CD14-positive monocyte (primary cell): ENCODE data around the gene IRF8. TPM values are rescaled to one million over a fixed set of nuclear protein-coding genes. Genes with fewer than 3 reads are reported as not detected.

ENCODE experiments used
- DNase-seq, 3 donors: peaks; one replicate each; pipeline ENCODE4 v3.0.0-alpha.2; 2011 to 2022
- H2AFZ ChIP-seq: 2 replicates; pipeline ENCODE4 v1.6.0; 2012; ENCODE audit warnings: mild to moderate bottlenecking, low read depth, low read length, inconsistent platforms; ENCODE audit not compliant: insufficient read depth, poor library complexity, severe bottlenecking
- H3K27ac ChIP-seq, 2 donors: 1 replicate in 1 of 2; 2 replicates in 1 of 2; pipeline ENCODE4 v1.5.1; 2012 to 2013; ENCODE audit warnings: low read length in 2 of 2, control low read depth in 1 of 2, inconsistent platforms in 1 of 2, low read depth in 1 of 2, mild to moderate bottlenecking in 1 of 2
- H3K27me3 ChIP-seq, 2 donors: one replicate each; pipeline versions ENCODE4 v1.6.0 to v1.6.1; 2011 to 2013; ENCODE audit warnings: low read length in 2 of 2; ENCODE audit not compliant: control insufficient read depth in 2 of 2, insufficient read depth in 2 of 2
- H3K36me3 ChIP-seq, 2 donors: replicated peaks in 1 of 2; 1 replicate in 1 of 2; 2 replicates in 1 of 2; pipeline versions ENCODE4 v1.5.1 to v1.6.1; 2012 to 2013; ENCODE audit warnings: low read length in 2 of 2, control low read depth in 1 of 2, inconsistent platforms in 1 of 2, mild to moderate bottlenecking in 1 of 2; ENCODE audit not compliant: insufficient read depth in 2 of 2, control insufficient read depth in 1 of 2
- H3K4me1 ChIP-seq, 2 donors: 1 replicate in 1 of 2; 2 replicates in 1 of 2; pipeline versions ENCODE4 v1.5.1 to v1.6.1; 2012 to 2013; ENCODE audit warnings: low read length in 2 of 2, control low read depth in 1 of 2, inconsistent platforms in 1 of 2, mild to moderate bottlenecking in 1 of 2, moderate library complexity in 1 of 2; ENCODE audit not compliant: insufficient read depth in 2 of 2, control insufficient read depth in 1 of 2
- H3K4me2 ChIP-seq: replicated peaks from 2 replicates; pipeline ENCODE3; 2012; ENCODE audit warnings: low read length, moderate library complexity, mild to moderate bottlenecking; ENCODE audit not compliant: poor library complexity, severe bottlenecking; ENCODE audit errors: extremely low read depth
- H3K4me3 ChIP-seq, 3 experiments: fragments of 200-600 bp in 1 of 3; sonication (generic) in 1 of 3; replicated peaks in 1 of 3; 1 replicate in 2 of 3; 2 replicates in 1 of 3; pipeline ENCODE4 v1.5.1; 2011 to 2013; ENCODE audit warnings: low read length in 3 of 3, mild to moderate bottlenecking in 3 of 3, control low read depth in 2 of 3, low read depth in 2 of 3, inconsistent platforms in 1 of 3, moderate library complexity in 1 of 3
- H3K79me2 ChIP-seq: 2 replicates; pipeline ENCODE4 v1.6.0; 2012; ENCODE audit warnings: mild to moderate bottlenecking, control low read depth, inconsistent platforms, low read length, moderate library complexity; ENCODE audit not compliant: insufficient read depth
- H3K9ac ChIP-seq: 2 replicates; pipeline ENCODE4 v1.6.0; 2017; ENCODE audit warnings: low read length, mild to moderate bottlenecking; ENCODE audit not compliant: insufficient read depth, poor library complexity, severe bottlenecking
- H3K9me3 ChIP-seq, 2 donors: replicated peaks in 1 of 2; 1 replicate in 1 of 2; 2 replicates in 1 of 2; pipeline versions ENCODE4 v1.5.1 to v1.6.1; 2012 to 2013; ENCODE audit warnings: low read length in 2 of 2, control low read depth in 1 of 2; ENCODE audit not compliant: control insufficient read depth in 1 of 2, insufficient read depth in 1 of 2
- H4K20me1 ChIP-seq: 2 replicates; pipeline ENCODE4 v1.6.0; 2012; ENCODE audit warnings: mild to moderate bottlenecking, low read length, control low read depth, moderate library complexity; ENCODE audit not compliant: insufficient read depth
- H3K27ac Mint-ChIP-seq, 7 donors: one replicate each; pipeline ENCODE4 v1.8.0; 2020; ENCODE audit warnings: mild to moderate bottlenecking in 7 of 7, mixed read lengths in 7 of 7, moderate library complexity in 6 of 7, inconsistent platforms in 2 of 7
- H3K27me3 Mint-ChIP-seq, 3 donors: one replicate each; pipeline ENCODE4 v1.8.0; 2021 to 2022; ENCODE audit warnings: low read depth in 3 of 3, mild to moderate bottlenecking in 3 of 3, mixed read lengths in 3 of 3, moderate library complexity in 3 of 3, inconsistent platforms in 1 of 3
- H3K36me3 Mint-ChIP-seq, 2 donors: one replicate each; pipeline ENCODE4 v1.8.0; 2020; ENCODE audit warnings: mixed read lengths in 2 of 2, inconsistent platforms in 1 of 2, mild to moderate bottlenecking in 1 of 2
- H3K4me1 Mint-ChIP-seq: one replicate; pipeline ENCODE4 v1.8.0; 2020; ENCODE audit warnings: mild to moderate bottlenecking, mixed read lengths
- H3K4me3 Mint-ChIP-seq, 2 donors: one replicate each; pipeline ENCODE4 v1.8.0; 2020; ENCODE audit warnings: mild to moderate bottlenecking in 2 of 2, mixed read lengths in 2 of 2, moderate library complexity in 1 of 2
- H3K9me3 Mint-ChIP-seq, 7 donors: one replicate each; pipeline ENCODE4 v1.8.0; 2020 to 2022; ENCODE audit warnings: mixed read lengths in 7 of 7, mild to moderate bottlenecking in 6 of 7, moderate library complexity in 6 of 7, inconsistent platforms in 2 of 7
- CTCF ChIP-seq: fragments of 200-600 bp; IDR thresholded peaks from one replicate; pipeline ENCODE4 v1.8.0; 2022; ENCODE audit warnings: antibody characterized with exemption, mild to moderate bottlenecking
- WGBS: methylation state at CpG from one replicate; pipeline ENCODE4 v1.1.5; 2013; ENCODE audit warnings: missing lambda C conversion rate; ENCODE audit not compliant: insufficient coverage; 5-methylcytosine and 5-hydroxymethylcytosine counted together
- intact Hi-C, 2 donors: fragments of 100-400 bp; cut with micrococcal nuclease; formaldehyde crosslinking; loops; one replicate each; pipeline versions ENCODE4 v1.15.0 to v1.15.1; 2023
- polyA plus RNA-seq, 3 donors: library from polyadenylated mRNA; depleted of rRNA in 1 of 3; unstranded in 2 of 3; stranded (reverse) in 1 of 3; fragments of 300-500 nt in 2 of 3; fragments of >200 nt in 1 of 3; fragmentation: Illumina TruSeq in 2 of 3; gene quantifications; 1 replicate in 2 of 3; 2 replicates in 1 of 3; pipeline ENCODE4 v1.2.3, GENCODE V29; 2012 to 2021

Gene IRF8
- polyA plus RNA-seq, 3 donors: 157 to 187 (median 184) TPM

- no peaks in the 10 kb centered on the region for H3K9me3 ChIP-seq
- H3K9ac ChIP-seq: no peak overlapping the region
- TF ChIP-seq CTCF: no peak
- no peaks in the 10 kb centered on the region for H4K20me1 ChIP-seq
- H3K4me3 ChIP-seq: no peak overlapping the region
- no peaks in the 10 kb centered on the region for H3K27me3 ChIP-seq
- Mint-ChIP-seq H3K27ac (peak overlapping the region in 5 of 7 donors; percentile 5 to 75 (median 35)), H3K4me3 (peak overlapping the region in 1 of 2 donors; percentile 68), H3K27me3 (peaks cover 8 to 17% (median 13%) of the 10 kb centered on the region in 3 donors), H3K9me3 (peaks cover 0 to 2% (median 0%) of the 10 kb centered on the region in 7 donors), H3K4me1 (peaks cover 34% of the 10 kb centered on the region), H3K36me3 (peaks cover 0 to 2% of the 10 kb centered on the region in 2 donors)
- H3K36me3 ChIP-seq: no peaks in the 10 kb centered on the region
- H3K4me2 ChIP-seq: peak overlapping the region; percentile 16
- WGBS: 33% methylated on average over 1 of the region's 4 CpGs
- H3K27ac ChIP-seq: no peak overlapping the region
- peaks cover 19 to 22% of the 10 kb centered on the region in 2 donors for H3K4me1 ChIP-seq
- peak in 1 of 3 donors; percentile 53 for DNase-seq
- no peaks in the 10 kb centered on the region for H3K79me2 ChIP-seq
- intact Hi-C loops: no loop called here
- H2AFZ ChIP-seq: no peak overlapping the region
These were observed 16.7 kb upstream of the IRF8 start for GRCh38 chr16:85882181-85882810.

- peak overlapping the region in 1 of 7 donors; percentile 62 for H3K27ac Mint-ChIP-seq
- H3K9me3 Mint-ChIP-seq: peaks cover 0 to 2% (median 0%) of the 10 kb centered on the region in 7 donors
- H3K9me3 ChIP-seq: no peaks in the 10 kb centered on the region
- no peak overlapping the region for H3K4me3 Mint-ChIP-seq
- no peak for DNase-seq
- WGBS: 93% methylated on average over 12 of the region's 14 CpGs
- TF ChIP-seq CTCF: no peak
- H3K4me3 ChIP-seq: no peak overlapping the region
- H3K36me3 Mint-ChIP-seq: peaks cover 0 to 2% of the 10 kb centered on the region in 2 donors
- H3K36me3 ChIP-seq: no peaks in the 10 kb centered on the region
- no peak overlapping the region for H2AFZ ChIP-seq
- no peak overlapping the region for H3K9ac ChIP-seq
- no peak overlapping the region for H3K4me2 ChIP-seq
- H4K20me1 ChIP-seq: no peaks in the 10 kb centered on the region
- peaks cover 47% of the 10 kb centered on the region for H3K4me1 Mint-ChIP-seq
- intact Hi-C loops: no loop called here
- H3K27me3 Mint-ChIP-seq: peaks cover 8 to 17% (median 16%) of the 10 kb centered on the region in 3 donors
- no peaks in the 10 kb centered on the region for H3K27me3 ChIP-seq
- H3K27ac ChIP-seq: no peak overlapping the region
- H3K79me2 ChIP-seq: no peaks in the 10 kb centered on the region
- peaks cover 27 to 33% of the 10 kb centered on the region in 2 donors for H3K4me1 ChIP-seq
These were observed 15.1 kb upstream of the IRF8 start for GRCh38 chr16:85883813-85884212.
